HG02938 (cell line): ENCODE measurements around the gene DNM3.

Experiments used
- ATAC-seq: cut with Tn5 transposase; IDR thresholded peaks from one replicate; pipeline ENCODE4 v1.9.1; 2021; ENCODE audit warnings: mild to moderate bottlenecking, moderate library complexity; ENCODE audit not compliant: unreplicated experiment

Gene DNM3

DNA sequence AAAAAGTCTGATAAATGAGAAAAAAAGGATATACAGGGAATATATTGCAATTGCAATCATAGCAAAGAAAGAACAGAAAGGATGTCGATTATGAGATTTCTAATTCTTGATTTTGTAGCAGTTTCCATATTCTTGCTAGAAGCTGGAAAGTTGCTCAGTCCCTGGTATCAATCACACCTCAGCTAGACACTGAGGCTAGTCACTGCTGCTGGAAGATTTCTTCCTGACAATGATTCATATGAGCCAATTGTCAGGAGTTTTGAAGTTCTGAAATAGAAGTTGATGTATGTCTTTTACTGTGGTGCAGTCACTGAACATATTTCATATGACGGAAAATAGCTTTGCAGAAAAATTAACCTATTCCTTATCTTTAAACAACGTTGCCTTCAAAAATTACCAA is 370.8 kb downstream of the DNM3 start:
- no peak for ATAC-seq

DNA sequence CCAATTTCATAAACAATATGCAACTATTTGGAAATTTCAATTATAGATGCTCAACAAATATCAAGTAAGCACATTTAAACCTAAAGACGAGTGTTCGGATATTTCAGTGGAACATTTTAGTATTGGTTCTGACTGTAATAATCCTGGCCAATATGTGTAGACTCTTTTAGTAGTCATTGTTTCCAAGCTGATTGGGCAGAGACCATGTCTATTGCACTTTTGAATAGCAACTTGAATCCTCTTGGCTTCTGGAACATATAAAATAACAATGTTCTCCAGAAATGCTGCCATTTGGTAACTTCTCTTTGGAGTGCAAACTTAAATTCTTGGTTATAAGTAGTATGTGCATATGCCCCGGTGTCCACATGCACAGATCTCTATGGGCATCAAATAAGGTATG is 373.7 kb downstream of the DNM3 start:
- ATAC-seq: no peak

DNA sequence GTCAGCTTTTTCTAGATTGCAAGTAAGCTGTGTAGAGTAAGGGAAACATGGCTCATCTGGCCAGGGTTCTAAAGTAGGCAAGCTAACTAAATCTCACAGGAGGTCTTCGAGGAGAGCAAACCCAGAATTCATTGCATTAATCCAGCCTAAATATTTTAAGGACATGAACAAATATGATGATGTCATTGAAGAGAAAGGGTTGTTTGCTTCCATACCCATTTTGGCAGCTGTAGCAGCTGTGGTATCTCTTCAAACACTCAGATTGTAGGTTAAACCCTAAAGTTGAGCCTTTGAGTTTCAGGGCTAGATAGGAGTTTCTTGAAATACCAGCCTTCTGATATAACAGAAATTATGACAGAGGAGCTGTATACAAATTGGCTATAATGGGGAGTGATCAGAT is 378.7 kb downstream of the DNM3 start:
- ATAC-seq: no peak

DNA sequence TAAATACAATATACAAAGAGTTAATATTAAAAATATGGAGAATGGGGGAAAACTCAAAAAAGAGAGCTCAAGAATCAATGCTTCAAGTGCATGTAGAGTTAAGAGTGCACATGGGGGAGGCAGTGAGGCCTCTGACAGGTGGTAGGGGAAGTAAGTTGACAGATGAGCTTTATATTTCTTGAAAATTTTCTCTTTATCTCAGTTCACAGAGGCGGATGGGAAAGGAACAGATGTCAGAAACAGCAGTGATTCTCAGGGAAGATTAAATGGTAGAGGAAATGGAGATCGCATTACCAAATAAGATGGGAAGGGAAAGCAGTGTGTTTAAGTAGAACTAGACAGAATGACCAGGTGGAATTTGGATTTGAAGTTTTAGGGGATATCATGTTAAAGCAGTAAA is 379.1 kb downstream of the DNM3 start:
- ATAC-seq: no peak

DNA sequence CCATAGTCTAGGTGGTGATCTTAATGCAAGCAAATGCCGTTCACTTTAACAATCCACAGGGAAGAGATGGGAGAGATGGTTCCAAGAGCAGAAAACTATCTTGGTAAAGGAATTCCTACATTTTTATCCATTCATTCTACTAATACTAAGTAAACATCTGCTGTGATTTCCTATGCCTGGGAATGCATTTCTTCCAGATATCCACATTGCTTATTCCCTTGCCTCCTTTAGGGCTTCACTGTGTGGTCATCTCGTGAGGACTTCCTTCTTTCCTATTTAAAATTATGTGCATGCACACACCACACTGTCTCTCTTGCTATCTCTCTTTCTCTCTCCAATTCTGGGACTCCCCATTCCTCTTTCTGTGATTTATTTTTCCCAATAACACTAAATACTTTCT is 380.1 kb downstream of the DNM3 start:
- no peak for ATAC-seq

DNA sequence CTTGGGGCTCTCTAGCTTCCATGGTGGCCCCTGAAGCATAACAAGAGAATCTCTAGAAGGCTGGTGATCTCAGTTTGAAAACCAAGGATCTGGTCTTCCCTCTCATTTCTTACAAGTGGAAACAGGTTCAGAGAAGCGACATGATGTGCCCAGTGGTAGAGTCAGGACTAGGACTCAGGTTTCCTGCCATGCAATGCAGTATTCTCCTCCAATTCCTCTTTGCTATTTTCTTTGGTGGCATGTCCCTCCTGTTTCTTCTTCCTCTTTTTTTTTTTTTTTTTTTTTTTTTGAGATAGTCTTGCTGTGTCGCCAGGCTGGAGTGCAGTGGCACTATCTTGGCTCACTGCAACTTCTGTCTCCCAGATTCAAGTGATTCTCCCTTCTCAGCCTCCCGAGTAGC is 383.6 kb downstream of the DNM3 start:
- no peak for ATAC-seq

DNA sequence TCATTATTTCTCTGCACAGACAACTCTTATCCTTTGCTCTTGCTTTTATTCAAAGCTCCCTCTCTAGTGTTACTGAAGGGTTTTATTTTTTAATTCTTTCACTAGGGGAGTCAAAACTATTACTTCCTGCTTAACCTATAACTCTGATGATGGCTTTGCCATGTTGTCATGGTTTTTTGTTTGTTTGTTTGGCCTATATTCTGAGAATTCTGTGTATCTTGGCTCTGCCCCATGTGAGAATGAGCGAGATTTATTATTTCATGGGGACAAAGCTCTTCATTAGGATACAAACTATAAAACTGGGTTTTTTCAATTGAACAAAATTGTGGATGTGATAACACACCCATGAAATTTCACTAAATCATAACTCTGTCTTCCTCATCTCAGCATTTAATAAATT is 388.6 kb downstream of the DNM3 start:
- ATAC-seq: no peak

DNA sequence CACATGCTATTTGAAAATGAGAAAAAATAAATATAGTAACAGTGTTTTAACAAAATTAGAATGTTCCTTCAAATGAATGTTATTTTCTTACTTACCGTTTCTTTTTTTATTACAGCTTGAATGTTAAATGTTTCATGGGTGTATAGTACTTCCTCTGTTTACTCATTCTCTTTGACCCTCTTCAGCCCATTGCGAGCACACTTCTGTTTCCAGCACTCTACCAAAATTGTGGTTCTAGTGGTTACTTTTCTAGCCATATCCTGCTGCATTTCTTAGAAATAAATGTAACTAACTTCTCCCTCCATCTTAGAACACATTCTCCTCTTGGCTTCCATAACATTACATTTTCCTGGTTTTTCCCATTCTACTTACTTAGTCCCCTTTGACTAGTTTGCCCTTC is 389.2 kb downstream of the DNM3 start:
- ATAC-seq: no peak

DNA sequence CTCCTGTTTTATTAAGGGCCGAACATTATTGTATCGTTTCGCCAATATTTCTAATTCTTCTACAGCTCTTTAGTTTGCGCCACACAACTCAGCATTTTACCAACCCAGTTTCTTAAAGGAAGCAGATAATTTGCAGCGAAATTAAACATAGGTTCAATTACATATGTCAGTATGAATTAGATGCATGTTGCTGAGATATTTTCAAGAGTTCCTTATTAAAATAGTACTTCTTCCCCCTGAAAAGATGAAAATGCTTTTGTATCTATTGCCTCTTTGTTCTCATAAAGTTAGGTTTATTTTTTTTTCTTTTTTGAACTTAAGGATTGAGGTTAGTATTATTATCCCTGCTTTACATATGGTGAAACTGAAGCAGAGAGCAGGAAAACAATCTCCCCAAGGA is 395.7 kb downstream of the DNM3 start:
- no peak for ATAC-seq

DNA sequence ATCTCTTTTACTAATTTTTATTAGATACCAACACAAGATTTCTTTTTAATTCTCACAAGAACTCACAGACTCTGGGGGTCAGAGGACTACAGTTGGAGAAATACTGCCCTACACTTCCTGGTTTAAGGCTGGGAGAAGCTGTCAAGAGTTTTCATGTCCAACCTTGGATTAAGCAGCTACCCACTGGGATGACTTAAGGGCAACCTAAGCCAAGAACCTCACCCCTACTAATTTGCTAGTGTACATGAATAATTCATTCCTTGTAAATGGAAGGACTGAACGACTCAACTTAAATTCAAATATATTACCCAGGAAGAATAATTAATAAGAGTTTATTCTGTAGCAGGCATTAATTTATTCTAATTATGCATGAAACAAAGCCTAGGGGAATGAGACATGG is 396.9 kb downstream of the DNM3 start:
- ATAC-seq: no peak

DNA sequence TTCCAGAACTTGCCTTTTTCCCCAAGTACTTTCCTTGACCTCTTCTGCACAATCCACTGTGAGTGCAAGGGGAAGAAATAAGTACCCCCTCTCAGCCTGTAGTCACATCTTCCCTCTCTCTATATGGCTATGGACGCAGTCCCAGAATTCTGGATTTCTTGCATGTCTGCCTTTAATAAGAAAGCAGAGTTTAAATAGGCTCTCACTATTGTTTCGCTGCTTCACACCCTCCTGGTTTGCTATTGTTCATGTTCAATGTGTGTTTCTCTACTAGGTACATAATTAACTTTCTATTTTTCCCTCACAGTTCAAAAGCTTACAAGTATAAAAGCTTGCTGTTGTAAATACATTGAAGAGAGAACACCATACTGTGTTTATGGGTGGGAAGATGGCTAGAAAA is 397.7 kb downstream of the DNM3 start:
- no peak for ATAC-seq

DNA sequence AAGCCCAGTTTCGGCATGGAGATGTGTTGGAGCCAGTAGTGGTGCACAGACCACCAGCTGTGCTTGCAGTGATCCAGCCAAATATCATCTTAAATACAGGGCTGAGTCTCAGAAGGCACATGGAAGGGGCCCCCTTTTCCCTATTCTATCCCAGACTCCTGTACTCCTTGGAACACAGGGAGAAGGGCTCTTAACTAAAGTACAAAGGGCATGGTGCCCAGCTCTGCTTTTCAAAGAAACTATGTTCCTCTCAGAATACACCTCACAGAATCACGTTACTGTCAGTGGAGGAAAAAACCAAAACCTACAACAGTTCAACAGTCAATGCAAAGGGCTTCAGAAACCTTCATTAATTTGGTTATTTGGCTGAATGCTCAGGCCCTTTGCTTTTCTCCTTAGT is 398.6 kb downstream of the DNM3 start:
- no peak for ATAC-seq

DNA sequence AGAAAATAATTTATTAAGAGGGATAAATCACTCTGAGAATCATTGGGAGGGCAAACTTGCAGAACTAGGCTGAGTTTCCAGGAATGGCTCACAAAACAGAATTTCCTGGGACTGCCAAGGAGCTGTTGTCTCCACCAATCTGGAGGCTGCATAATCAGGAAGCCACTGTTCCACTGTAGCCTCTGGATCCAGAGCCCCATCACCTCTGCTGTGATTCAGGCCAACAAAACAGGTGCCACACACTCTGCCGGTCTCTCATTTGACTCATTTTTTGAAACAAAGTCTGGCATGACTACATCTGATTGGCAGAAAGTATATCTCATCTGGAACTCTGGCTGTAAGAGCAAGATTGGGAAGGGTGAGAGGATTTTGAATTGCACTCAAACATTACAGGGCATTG is 400.2 kb downstream of the DNM3 start:
- no peak for ATAC-seq

DNA sequence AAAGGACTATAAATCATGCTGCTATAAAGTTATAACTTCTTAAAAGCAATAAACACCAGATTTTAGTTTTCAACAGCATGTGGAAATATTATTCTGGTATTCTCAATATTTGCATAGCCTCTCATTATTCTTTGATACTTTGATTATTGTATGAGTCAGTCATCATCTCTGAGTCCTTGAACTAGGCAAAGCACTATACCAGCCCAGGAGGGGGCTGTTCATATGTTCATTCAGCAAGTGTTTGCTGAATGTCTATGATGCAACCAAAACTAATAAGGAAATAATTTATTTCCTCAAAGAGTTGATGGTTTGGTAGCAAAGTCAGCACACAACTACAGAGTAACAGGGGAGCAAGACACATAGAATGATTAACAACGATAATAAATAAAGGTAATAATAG is 403.6 kb downstream of the DNM3 start:
- ATAC-seq: no peak

DNA sequence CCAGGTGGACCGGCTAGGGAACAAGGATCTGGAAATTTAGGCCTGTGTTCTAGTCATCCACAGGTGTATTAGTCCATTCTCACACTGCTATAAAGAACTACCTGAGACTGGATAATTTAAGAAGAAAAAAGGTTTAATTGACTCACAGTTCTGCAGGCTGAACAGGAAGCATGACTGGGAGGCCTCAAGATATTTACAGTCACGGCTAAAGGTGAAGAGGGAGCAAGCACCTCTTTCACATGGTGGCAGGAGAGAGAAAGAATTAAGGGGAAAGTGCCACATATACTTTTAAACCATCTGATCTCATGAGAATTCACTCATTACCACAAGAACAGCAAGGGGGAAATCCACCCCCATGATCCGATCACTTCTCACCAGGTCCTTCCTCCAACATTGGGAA is 404.5 kb downstream of the DNM3 start:
- ATAC-seq: no peak

DNA sequence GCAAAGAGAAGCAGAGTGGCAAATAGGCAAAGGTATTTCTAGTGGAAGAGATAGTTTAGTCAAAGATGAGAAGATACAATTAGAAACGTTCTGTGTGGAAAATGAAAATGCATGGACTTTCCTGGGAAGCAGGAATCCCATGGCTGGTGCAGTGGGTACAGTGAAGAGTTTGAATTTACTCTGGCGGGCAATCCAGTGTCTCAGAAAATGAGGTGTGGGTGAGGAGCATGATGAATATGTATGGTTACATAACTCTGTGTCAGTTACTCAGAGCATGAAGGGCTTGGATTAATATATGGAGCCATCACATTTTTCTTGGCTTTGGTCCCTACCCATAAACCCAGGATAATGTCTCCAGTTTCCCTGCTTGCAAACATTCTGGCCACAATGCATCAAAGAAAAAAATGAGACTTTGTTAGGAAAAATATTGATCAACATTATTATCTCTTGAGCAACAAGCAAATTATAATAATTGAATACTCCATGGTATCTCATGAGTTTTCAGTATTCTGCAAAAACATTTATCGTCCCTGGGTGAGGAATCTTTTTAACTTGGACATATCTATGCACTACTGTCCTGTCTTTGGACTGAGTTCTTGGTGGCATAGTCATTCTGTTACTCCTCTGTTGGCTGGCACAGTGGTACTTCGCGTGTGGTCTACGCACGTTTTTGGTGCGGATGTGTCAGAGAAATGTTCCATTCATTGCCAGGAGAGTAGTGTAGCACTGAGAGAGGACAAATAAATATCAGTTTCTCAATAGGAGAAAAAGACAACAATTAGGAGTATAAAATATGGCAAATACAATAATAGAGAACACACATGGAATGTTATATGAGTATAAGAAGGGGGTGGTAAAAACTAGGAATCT is 405.5 kb downstream of the DNM3 start:
- no peak for ATAC-seq

DNA sequence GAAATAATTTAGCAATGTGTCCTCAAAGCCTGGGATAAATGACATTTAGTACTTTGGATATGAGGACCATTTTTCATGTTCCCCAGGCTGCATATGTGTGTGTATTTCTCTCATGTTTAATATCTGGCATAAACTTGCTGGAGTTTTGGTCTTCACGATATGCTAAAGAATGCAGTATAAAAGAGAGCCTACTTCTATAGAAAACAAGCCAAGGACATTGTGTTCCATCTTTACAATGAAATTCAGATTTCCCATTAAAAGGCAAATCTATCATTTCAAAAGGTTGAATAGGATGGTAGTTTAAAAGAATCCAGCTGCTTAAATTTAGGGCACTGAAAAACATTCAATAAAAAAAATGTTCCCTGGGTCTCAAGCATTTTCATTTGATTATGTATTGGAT is 410.2 kb downstream of the DNM3 start:
- ATAC-seq: no peak

DNA sequence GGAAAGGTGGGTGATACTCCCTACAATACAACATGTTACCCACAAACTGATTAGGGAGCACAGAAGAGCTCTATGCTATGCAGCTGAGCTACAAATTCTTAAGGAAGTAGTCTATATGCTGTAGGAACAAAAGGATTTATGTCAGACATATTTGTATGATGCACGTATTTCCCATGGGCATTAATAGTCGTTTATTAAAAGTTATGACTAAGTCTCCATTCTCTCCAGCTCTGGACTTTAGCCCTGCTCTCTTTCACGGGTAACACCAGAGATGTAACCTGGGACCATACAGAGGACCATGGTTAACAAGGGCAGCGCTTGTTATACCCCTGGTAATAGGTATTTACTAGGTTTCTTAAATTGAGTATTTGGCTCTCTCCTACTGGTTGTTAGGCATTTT is 411.0 kb downstream of the DNM3 start:
- no peak for ATAC-seq

DNA sequence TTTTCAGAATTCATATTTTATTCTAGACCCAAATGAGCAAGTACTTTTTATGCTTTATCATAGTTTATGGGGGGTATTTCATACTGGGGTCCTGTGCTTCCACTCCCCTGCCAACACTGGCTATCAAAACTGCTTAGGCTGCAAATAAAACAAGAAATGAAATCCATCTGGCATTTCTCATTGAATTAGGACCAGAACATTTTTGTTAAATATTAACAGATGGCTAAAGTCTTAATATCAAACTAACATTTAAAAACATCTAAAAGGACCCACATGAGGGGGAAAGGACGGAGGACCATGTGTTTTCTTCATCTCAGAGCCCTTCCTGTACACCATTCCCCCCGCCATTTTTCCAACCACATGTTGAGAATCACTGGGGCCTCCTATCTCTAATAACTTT is 411.7 kb downstream of the DNM3 start:
- no peak for ATAC-seq

DNA sequence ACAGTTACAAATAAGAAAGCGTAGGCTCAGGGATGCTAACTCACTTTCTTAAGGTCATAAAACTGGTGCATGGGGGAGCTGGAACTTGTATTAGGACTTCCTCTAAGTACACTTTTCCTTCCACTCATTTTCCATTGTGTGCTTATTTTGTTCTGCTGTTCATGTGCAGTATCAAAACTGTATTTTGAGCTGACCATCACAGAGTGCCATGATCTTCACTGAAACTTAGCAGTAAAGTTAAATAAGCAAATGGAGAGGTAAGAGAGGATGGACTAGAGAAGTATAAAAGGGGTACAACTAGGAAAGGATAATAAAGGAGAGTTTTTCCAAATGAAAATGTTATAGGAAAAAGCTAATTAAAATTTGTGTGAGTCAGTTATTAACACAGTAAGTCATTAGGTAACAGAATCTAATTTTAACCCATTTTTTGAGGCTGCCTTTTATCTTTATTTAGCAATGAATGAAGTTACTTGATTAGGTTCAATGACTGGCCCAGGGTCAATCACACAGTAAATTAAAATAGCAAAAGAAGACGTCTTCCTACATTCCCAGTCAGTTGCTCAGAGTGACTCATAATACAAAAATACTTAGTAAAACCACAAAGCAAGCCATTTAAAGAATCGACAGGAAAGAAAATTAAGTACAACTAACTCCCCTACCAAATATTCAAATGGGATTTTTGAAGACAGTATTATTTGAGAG is 413.4 kb downstream of the DNM3 start:
- no peak for ATAC-seq

DNA sequence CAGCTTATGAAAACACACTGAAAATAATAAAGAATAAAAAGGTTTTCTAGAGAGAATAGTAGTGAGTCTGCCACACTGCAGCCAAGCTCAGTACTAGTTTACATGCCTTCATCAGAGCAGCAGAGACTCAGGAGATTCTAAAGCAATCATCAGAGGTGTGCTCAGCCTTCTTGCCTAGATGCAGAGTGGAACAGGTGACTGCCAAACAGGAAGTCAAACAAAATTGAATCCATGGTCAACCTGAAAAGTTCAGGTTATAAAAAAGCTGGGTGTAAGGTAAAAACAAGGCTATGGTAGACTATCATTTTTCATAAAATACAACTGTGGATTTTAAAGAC is 413.9 kb downstream of the DNM3 start:
- no peak for ATAC-seq

DNA sequence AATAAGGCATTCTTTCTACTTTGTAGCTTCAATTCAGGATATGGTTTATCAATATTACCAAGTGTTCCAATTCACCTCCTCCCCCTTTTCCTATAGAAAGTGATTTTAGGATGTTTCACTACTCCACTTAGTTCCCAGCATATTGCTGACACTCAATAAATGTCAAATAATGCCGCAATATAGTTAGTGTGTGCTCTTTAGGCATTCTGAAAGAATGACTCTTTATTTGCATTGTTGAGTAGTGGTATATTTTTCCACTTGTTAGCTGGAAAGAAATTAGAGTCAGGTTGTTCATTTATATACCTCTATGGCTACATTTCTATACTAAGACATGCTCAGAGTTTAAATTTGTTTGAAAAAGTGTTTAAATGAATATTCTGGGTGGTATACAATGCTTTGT is 424.6 kb downstream of the DNM3 start:
- no peak for ATAC-seq
